Mammary epithelial cell (primary cell): ENCODE results near the gene BRI3.

ENCODE experiments used
- EZH2 ChIP-seq: IDR thresholded peaks from 2 replicates; pipeline ENCODE4 v1.6.1; 2012; ENCODE audit warnings: low read length, inconsistent platforms, borderline replicate concordance
- TF ChIP-seq, protein P1 (sequence below), 2 donors: IDR thresholded peaks in 1 of 2; conservative IDR thresholded peaks in 1 of 2; 2 replicates each; pipeline ENCODE4 v1.5.1; 2011 to 2012; ENCODE audit warnings: inconsistent platforms in 2 of 2, low read length in 2 of 2, mild to moderate bottlenecking in 2 of 2, control low read depth in 1 of 2, low read depth in 1 of 2; ENCODE audit not compliant: insufficient read depth in 1 of 2; ENCODE audit errors: extremely low read depth in 1 of 2

- no peak for TF ChIP-seq EZH2
- TF ChIP-seq, protein P1, sequence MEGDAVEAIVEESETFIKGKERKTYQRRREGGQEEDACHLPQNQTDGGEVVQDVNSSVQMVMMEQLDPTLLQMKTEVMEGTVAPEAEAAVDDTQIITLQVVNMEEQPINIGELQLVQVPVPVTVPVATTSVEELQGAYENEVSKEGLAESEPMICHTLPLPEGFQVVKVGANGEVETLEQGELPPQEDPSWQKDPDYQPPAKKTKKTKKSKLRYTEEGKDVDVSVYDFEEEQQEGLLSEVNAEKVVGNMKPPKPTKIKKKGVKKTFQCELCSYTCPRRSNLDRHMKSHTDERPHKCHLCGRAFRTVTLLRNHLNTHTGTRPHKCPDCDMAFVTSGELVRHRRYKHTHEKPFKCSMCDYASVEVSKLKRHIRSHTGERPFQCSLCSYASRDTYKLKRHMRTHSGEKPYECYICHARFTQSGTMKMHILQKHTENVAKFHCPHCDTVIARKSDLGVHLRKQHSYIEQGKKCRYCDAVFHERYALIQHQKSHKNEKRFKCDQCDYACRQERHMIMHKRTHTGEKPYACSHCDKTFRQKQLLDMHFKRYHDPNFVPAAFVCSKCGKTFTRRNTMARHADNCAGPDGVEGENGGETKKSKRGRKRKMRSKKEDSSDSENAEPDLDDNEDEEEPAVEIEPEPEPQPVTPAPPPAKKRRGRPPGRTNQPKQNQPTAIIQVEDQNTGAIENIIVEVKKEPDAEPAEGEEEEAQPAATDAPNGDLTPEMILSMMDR (conservative IDR thresholded peaks at IDR 0.05 in 1 of 2, IDR thresholded peaks at IDR 0.05 in 1 of 2; ENCODE audit: extremely low read depth in 1 of 2, insufficient read depth in 1 of 2, low read depth in 1 of 2, low read length in 2 of 2) = no peak
These were observed 39.8 kb downstream of the BRI3 start for GRCh38 chr7:98321301-98321700.
